A549 (cell line): ENCODE results near the gene PHF1. TPM values are rescaled to one million over a fixed set of nuclear protein-coding genes. Genes with fewer than 3 reads are reported as not detected.
"Not testable (repeated sequence)": the region's sequence is repeated elsewhere in the genome, so short reads cannot be mapped to it uniquely, and the experiment has no call there.

Source experiments
- ATAC-seq, 2 experiments: fragments of 200-7000 bp in 1 of 2; fragments of >200 bp in 1 of 2; cut with Nextera tagmentation in 1 of 2; cut with Tn5 transposase in 1 of 2; 3 replicates each; pipeline versions ENCODE4 v1.8.0 to v1.9.1; 2018 to 2020; ENCODE audit warnings: mild to moderate bottlenecking in 1 of 2, moderate library complexity in 1 of 2
- CTCF ChIA-PET: fragments of 300-600 bp; sonication (Branson Sonifier 250); formaldehyde crosslinking; extraction: SDS; loops from one replicate; lab custom pipeline; 2021; ENCODE audit warnings: antibody characterized with exemption, inconsistent platforms; lab: Yijun Ruan, JAX
- POLR2A ChIA-PET: fragments of 350-600 bp; formaldehyde crosslinking; extraction: SDS; loops from one replicate; lab custom pipeline; 2021; ENCODE audit warnings: antibody characterized with exemption, inconsistent platforms; lab: Yijun Ruan, JAX
- DNase-seq, 2 experiments: peaks; one replicate each; pipeline versions ENCODE4 v3.0.0 to v3.0.0-alpha.2; 2011 to 2016; ENCODE audit warnings: low read depth in 1 of 2, low spot score in 1 of 2
- FAIRE-seq: peaks from 2 replicates; lab custom pipeline; 2011; peaks lifted over from hg19 to GRCh38; lab: Jason Lieb, UNC
- H3K27ac ChIP-seq, 2 experiments: fragments of >200 bp; sonication (Bioruptor Twin); formaldehyde crosslinking; 3 replicates each; pipeline ENCODE4 v1.5.1; 2016 to 2017
- H3K4me1 ChIP-seq: fragments of >200 bp; sonication (Bioruptor Twin); formaldehyde crosslinking; 3 replicates; pipeline ENCODE4 v1.6.1; 2016
- H3K4me2 ChIP-seq: fragments of >200 bp; sonication (Bioruptor Twin); formaldehyde crosslinking; 3 replicates; pipeline ENCODE4 v1.6.1; 2016
- H3K4me3 ChIP-seq: fragments of >200 bp; sonication (Bioruptor Twin); formaldehyde crosslinking; 3 replicates; pipeline ENCODE4 v1.5.1; 2016
- H3K9me3 ChIP-seq: fragments of >200 bp; sonication (Bioruptor Twin); formaldehyde crosslinking; 3 replicates; pipeline ENCODE4 v1.6.1; 2016
- CHD2 ChIP-seq: fragments of 150-350 bp; IDR thresholded peaks from 2 replicates; pipeline ENCODE4 v1.6.1; 2014; ENCODE audit warnings: low read length; ENCODE audit not compliant: partially characterized antibody
- EHMT2 ChIP-seq: fragments of 200-600 bp; sonication (generic); IDR thresholded peaks from 2 replicates; pipeline ENCODE4 v1.6.1; 2016; ENCODE audit warnings: antibody characterized with exemption, low read depth, mild to moderate bottlenecking, moderate library complexity
- FOSL2 ChIP-seq, 2 experiments: fragments of 450-650 bp in 1 of 2; fragments of >200 bp in 1 of 2; sonication (Bioruptor Twin) in 1 of 2; formaldehyde crosslinking; IDR thresholded peaks; 2 replicates each; pipeline versions ENCODE4 v1.5.0 to v1.6.1; 2016 to 2020; ENCODE audit warnings: mild to moderate bottlenecking in 1 of 2, moderate library complexity in 1 of 2
- GATA3 ChIP-seq: IDR thresholded peaks from 2 replicates; pipeline ENCODE4 v1.6.1; 2012; ENCODE audit warnings: borderline replicate concordance
- HES2 ChIP-seq: fragments of >200 bp; sonication (Bioruptor Twin); formaldehyde crosslinking; IDR thresholded peaks from 2 replicates; pipeline ENCODE4 v1.6.1; 2016
- HOXB13 ChIP-seq: fragments of 250-450 bp; sonication (Bioruptor Pico); IDR thresholded peaks from 2 replicates; pipeline ENCODE4 v1.5.0; 2020; ENCODE audit warnings: low read depth, mild to moderate bottlenecking, moderate library complexity
- JUNB ChIP-seq: fragments of >200 bp; sonication (Bioruptor Twin); formaldehyde crosslinking; IDR thresholded peaks from 2 replicates; pipeline ENCODE4 v1.6.1; 2016
- NR3C1 ChIP-seq: fragments of >200 bp; sonication (Bioruptor Twin); formaldehyde crosslinking; IDR thresholded peaks from 3 replicates; pipeline ENCODE4 v1.6.1; 2017
- PHF8 ChIP-seq: fragments of 200-600 bp; sonication (generic); IDR thresholded peaks from 2 replicates; pipeline ENCODE4 v1.6.1; 2016; ENCODE audit warnings: low read depth, mild to moderate bottlenecking, antibody characterized with exemption, moderate library complexity, borderline replicate concordance
- POLR2A ChIP-seq: IDR thresholded peaks from 2 replicates; pipeline ENCODE4 v1.6.1; 2012; ENCODE audit warnings: mild to moderate bottlenecking, low read length
- RFX5 ChIP-seq: fragments of 450-650 bp; IDR thresholded peaks from 2 replicates; pipeline ENCODE4 v1.7.1; 2014; ENCODE audit warnings: antibody characterized with exemption, mild to moderate bottlenecking, moderate library complexity
- SREBF2 ChIP-seq: fragments of 450-650 bp; IDR thresholded peaks from 2 replicates; pipeline ENCODE4 v1.6.1; 2014; ENCODE audit warnings: mild to moderate bottlenecking, moderate library complexity
- TP53 ChIP-seq: fragments of 250-450 bp; sonication (Bioruptor Pico); IDR thresholded peaks from 2 replicates; pipeline ENCODE4 v1.5.0; 2021; ENCODE audit warnings: mild to moderate bottlenecking, moderate library complexity
- ZSCAN20 ChIP-seq: fragments of 250-450 bp; sonication (Bioruptor Pico); IDR thresholded peaks from 2 replicates; pipeline ENCODE4 v1.8.0; 2022; ENCODE audit warnings: mild to moderate bottlenecking, moderate library complexity
- WGBS: methylation state at CpG from one replicate; pipeline ENCODE4 v1.1.6; 2017; ENCODE audit errors: missing lambda C conversion rate; 5-methylcytosine and 5-hydroxymethylcytosine counted together
- polyA plus RNA-seq, 4 experiments: library from polyadenylated mRNA; depleted of rRNA in 3 of 4; stranded (reverse); fragments of >200 nt; fragmentation: RNase III in 1 of 4; extraction: RNeasy Plus Mini Kit Qiagen cat#74134 plus additional on column Dnase treatment in 1 of 4; gene quantifications; 2 replicates in 3 of 4; 3 replicates in 1 of 4; pipeline ENCODE4 v1.2.3, GENCODE V29; 2011 to 2017

PHF1 gene
- polyA plus RNA-seq, 2 of the 4 experiments (the other 2 are of a cell fraction): 14.0 to 21.4 TPM

- ChIA-PET POLR2A (no interaction called here), CTCF (interaction anchor here (0.5 to 1.0 kb wide), 2 partner anchors 10 to 767 kb away, joined by 3 to 4 read pairs; no protein-coding TSS in a partner anchor)
- 81% methylated on average over 1 of the region's 1 CpG for WGBS
- Histone ChIP-seq H3K4me1 (peaks cover 28% of the 10 kb centered on the region), H3K4me3 (no peak overlapping the region), H3K27ac (no peak overlapping the region), H3K9me3 (no peaks in the 10 kb centered on the region), H3K4me2 (no peak overlapping the region)
- no peak for ATAC-seq
- TF ChIP-seq EHMT2: no peak
- no peak for TF ChIP-seq TP53 (CRISPR knock-in tag)
- no peak for DNase-seq
- no peak for FAIRE-seq
Observed at GRCh38 chr6:33397541-33397940, 13.3 kb upstream of the PHF1 start.

GRCh38 chr6:33398601-33399000 is 12.2 kb upstream of the PHF1 start:
- H3K27ac ChIP-seq, H3K4me3 ChIP-seq, H3K4me2 ChIP-seq, ATAC-seq, CTCF ChIA-PET, FAIRE-seq, DNase-seq, H3K9me3 ChIP-seq, POLR2A ChIA-PET: not testable (repeated sequence)
- peaks cover 19% of the 10 kb centered on the region for H3K4me1 ChIP-seq
- WGBS: 93% methylated on average over 3 of the region's 3 CpGs

GRCh38 chr6:33399881-33400280 is 10.9 kb upstream of the PHF1 start:
- not testable (repeated sequence) for ATAC-seq
- CTCF ChIA-PET: interaction anchor here (1.4 kb wide), 1 partner anchor 9 kb away, joined by 6 read pairs; no protein-coding TSS in a partner anchor

GRCh38 chr6:33404884-33405283 is 5.9 kb upstream of the PHF1 start:
- peaks cover 8% of the 10 kb centered on the region for H3K4me1 ChIP-seq
- CTCF ChIA-PET: interaction anchor here (1.1 to 1.6 kb wide), 2 partner anchors 9 to 14 kb away, joined by 5 to 7 read pairs; no protein-coding TSS in a partner anchor

More at GRCh38 chr6:33399881-33400280, 10.9 kb upstream of the PHF1 start:
- DNase-seq, H3K9me3 ChIP-seq, POLR2A ChIA-PET, H3K4me3 ChIP-seq, FAIRE-seq, H3K27ac ChIP-seq, H3K4me1 ChIP-seq, H3K4me2 ChIP-seq: not testable (repeated sequence)
- WGBS: 88% methylated on average over 3 of the region's 6 CpGs

GRCh38 chr6:33405386-33405940 is 5.4 kb upstream of the PHF1 start:
- no peak overlapping the region for H3K4me2 ChIP-seq
- peaks cover 8% of the 10 kb centered on the region for H3K4me1 ChIP-seq
- TF ChIP-seq RFX5: no peak
- TF ChIP-seq SREBF2: no peak
- TF ChIP-seq GATA3: no peak
- no peak for TF ChIP-seq FOSL2 (IDR thresholded peaks at IDR 0.05)
- TF ChIP-seq FOSL2 (CRISPR knock-in tag; IDR thresholded peaks at IDR 0.05): no peak
- no peak for TF ChIP-seq POLR2A
- no peak for TF ChIP-seq ZSCAN20 (CRISPR knock-in tag)
- TF ChIP-seq JUNB: no peak
- no peak for TF ChIP-seq PHF8
- no peak for TF ChIP-seq NR3C1
- no peak for TF ChIP-seq HOXB13 (CRISPR knock-in tag)
- no peak for TF ChIP-seq CHD2
- no peak for TF ChIP-seq HES2
- ChIA-PET POLR2A (no interaction called here), CTCF (interaction anchor here (0.6 to 1.6 kb wide), 3 partner anchors 10 to 705 kb away, joined by 3 to 7 read pairs (median 5); no protein-coding TSS in a partner anchor)
- whole genome bisulfite sequencing: 88% methylated on average over 15 of the region's 15 CpGs
- no peak overlapping the region for H3K4me3 ChIP-seq
- ATAC-seq: no peak
- H3K9me3 ChIP-seq: no peaks in the 10 kb centered on the region
- no peak for FAIRE-seq
- H3K27ac ChIP-seq: no peak overlapping the region
- DNase-seq: no peak

More at GRCh38 chr6:33404884-33405283, 5.9 kb upstream of the PHF1 start:
- no peak for FAIRE-seq
- Histone ChIP-seq H3K9me3 (no peaks in the 10 kb centered on the region), H3K4me3 (no peak overlapping the region), H3K27ac (no peak overlapping the region), H3K4me2 (no peak overlapping the region)
- POLR2A ChIA-PET: no interaction called here
- no peak for TF ChIP-seq HES2
- ATAC-seq: no peak
- WGBS: 91% methylated on average over 17 of the region's 17 CpGs
- DNase-seq: no peak
